GM18511 (cell line): ENCODE data around the gene SFTPB.
A peak's percentile ranks its signal among the peaks of the same experiment; 100 is the strongest.
"Not testable (repeated sequence)": the region's sequence is repeated elsewhere in the genome, so short reads cannot be mapped to it uniquely, and the experiment has no call there.

Experiments used
- ATAC-seq: cut with Tn5 transposase; IDR thresholded peaks from one replicate; pipeline ENCODE4 v1.9.1; 2021; ENCODE audit warnings: mild to moderate bottlenecking, moderate library complexity; ENCODE audit not compliant: unreplicated experiment

Gene SFTPB

DNA sequence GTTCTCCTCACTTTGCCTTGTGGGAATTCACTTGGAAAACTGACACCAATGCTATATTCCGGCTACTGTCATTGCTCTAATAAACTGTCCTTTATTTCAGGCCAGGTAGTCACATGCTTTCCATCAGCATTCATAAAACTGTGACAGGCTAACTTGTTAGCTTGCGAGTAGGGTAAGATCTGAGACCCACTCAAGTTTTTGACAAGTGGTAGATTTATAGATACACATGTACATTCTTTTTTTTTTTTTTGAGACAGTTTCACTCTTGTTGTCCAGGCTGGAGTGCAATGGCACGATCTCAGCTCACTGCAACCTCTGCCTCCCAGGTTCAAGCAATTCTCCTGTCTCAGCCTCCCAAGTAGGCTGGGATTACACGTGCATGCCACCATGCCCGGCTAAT, 50.3 kb downstream of the SFTPB start:
- not testable (repeated sequence) for ATAC-seq

DNA sequence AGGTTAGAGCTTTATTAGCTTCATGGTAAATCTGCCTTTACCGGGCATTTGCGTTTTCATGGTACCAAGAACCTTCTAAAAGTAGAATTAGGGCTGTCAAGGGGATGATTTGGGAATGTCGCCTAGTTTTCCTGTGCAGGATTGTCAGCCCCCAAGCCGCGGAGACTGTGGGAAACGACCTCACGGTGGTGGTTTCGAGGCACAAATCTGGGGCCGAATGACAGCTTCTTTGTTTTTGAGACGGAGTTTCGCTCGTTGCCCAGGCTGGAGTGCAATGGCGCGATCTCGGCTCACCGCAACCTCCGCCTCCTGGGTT, 52.6 kb downstream of the SFTPB start:
- no peak for ATAC-seq

DNA sequence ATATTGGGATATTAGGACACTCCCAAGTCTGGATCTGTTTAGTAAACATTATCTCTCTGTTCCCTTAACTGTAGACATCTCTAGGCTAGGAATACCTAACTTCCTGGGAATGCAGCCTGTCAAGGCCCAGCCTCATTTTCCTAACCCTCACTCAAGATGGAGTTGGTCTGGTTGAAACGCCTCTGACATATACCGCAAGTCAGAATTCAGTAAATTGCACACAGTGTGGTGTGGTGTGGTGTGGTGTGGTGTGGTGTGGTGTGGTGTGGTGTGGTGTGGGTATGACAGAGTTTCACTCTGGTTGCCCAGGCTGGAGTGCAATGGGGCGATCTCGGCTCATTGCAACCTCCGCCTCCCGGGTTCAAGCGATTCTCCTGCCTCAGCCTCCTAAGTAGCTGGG, 53.2 kb downstream of the SFTPB start:
- ATAC-seq, result not testable (repeated sequence)

DNA sequence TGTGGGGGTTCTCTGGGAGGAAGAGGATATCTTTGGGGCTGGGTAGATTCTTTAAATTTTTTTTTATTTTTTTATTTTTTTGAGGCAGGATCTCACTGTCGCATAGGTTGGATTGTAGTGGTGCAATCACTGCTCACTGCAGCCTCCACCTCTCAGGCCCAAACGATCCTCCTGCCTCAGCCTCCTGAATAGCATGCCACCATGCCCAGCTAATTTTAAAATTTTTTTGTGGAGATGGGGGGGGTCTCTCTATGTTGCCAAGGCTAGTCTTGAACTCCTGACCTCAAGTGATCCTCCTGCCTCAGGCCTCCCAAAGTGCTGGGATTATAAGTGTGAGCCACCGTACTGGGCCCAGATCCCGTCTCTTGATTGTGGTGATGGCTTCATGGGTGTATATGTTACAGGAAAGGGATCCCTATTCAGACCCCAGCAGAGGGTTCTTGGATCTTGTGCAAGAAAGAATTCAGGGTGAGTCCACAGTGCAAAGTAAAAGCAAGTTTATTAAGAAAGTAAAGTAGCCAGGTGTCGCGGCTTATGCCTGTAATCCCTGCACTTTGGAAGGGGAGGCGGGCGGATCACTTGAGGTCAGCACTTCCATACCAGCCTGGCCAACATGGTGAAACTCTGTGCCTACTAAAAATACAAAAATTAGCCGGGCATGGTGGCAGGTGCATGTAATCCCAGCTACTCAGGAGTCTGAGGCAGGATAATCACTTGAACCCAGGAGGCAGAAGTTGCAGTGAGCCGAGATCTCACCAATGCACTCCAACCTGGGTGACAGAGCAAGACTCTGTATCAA, 54.1 kb downstream of the SFTPB start:
- no peak for ATAC-seq

DNA sequence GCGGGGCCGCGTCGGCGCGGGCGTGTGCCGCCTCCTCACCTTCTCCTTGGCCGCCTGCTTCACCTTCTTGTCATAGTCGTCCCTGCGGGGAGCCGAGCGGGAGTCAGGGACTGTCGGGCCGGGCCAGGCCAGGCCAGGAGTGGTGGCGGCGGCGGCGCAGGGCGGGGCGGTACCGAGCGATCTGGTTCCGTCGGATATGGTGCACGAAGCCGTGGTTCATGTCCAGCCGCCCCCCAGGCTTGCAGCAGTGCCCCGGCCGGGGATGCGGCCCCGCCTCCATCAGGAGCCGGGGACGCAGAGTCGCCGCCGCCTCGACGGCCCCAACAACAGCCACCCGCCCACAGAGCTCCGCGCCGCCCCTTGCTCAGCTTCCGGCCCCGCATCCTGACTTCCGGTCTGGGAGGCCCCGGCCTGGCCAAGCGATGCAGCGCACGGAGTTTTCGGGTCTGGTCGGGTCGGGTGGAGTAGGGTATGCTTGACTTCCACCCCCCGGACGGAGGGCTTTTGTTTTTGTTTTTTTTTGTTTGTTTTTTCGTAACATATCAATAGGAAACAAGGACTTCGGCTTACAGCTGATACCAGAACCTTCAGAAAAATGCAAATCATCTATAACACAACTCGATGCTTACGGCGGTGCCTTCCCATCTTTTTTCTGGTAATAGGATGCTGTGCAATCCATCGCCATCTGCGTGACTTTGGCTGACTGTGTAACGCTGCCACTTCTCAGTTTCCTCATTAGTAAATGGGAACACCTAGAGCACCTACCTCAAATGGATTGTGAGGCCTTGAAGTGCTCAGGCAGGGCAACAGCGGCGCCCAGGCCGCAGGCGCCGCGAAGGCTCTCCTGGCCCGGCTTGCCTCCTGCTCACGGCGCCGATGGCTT, 56.1 kb downstream of the SFTPB start, which contains the start of gene C2orf68:
TSS of gene C2orf68 (minus strand) at position 362 of the 883 bp plus-strand sequence. CDS start at position 280, 82 bp downstream.
- ATAC-seq, result peak; percentile 81

DNA sequence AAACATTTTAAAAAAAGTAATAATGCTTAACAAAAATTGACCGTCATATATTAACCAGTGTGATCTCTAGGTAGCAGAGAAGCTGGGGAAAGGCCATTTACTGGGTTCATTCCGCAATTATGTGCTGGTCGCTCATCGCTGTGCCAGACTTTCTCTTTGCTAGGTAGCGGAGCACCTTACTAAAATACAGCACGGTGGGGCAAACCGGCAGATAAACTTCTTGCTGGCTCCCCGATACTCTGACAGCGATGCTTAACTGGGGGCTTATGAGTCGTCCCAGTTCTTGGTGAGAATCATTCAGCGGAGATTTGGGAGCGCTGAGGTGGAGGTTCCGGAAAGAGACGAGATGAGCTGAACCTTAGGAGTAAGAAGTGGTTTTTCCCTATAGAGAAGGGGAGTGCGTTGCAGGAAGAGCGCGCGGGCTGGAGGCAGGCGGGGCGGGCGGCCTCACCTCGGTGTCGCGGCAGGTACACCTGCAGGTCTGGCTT, 56.7 kb downstream of the SFTPB start:
- ATAC-seq, result no peak
